Spleen (tissue), 7 donors: ENCODE results near the gene DHTKD1.

Source experiments
- CTCF ChIP-seq, 11 experiments: fragments of 200-600 bp in 7 of 11; fragments of 450-650 bp in 4 of 11; sonication (generic) in 4 of 11; IDR thresholded peaks in 8 of 11; conservative IDR thresholded peaks in 3 of 11; 1 replicate in 7 of 11; 2 replicates in 4 of 11; pipeline versions ENCODE4 v1.4.0 to v1.8.0; 2016 to 2021; ENCODE audit warnings: antibody characterized with exemption in 11 of 11, inconsistent platforms in 4 of 11, mild to moderate bottlenecking in 1 of 11
- POLR2A ChIP-seq, 3 donors: fragments of 450-650 bp; IDR thresholded peaks; one replicate each; pipeline ENCODE4 v1.5.1; 2017; ENCODE audit warnings: antibody characterized with exemption in 3 of 3, mild to moderate bottlenecking in 1 of 3
- POLR2AphosphoS5 ChIP-seq, 3 donors: sonication (generic); formaldehyde crosslinking; IDR thresholded peaks; one replicate each; pipeline ENCODE4 v1.5.1; 2017; ENCODE audit warnings: antibody characterized with exemption in 3 of 3
- donor health status: DM: no; HTN: no; CAD: no; lungs with moderate emphysema.
- donor health status: DM: no; HTN: no; CAD: no.
- donor health status: DM: no; HTN: no; CAD: no.

DNA sequence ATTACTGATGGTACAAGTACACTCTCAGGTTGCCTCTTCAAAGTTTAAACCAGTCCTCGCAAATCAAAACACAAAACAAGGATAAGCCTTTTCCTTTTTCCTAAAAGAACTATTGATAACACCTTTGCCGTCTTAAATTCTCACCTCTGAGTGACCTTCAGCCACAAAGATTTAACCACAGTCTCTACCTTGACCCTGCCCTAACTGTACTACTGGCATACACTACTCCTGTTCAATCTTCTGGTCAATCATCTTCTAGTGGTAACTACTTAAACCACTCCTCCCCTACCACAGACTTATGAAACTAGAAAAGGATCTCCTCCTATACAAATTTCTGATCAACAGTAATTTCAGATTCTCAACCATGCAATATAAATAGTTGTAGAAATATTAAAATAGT is 41.2 kb upstream of the DHTKD1 start:
- TF ChIP-seq CTCF (IDR thresholded peaks at IDR 0.05 in 8 of 11, conservative IDR thresholded peaks at IDR 0.05 in 3 of 11): no peak
- no peak for TF ChIP-seq POLR2A (IDR thresholded peaks at IDR 0.05)
- no peak for TF ChIP-seq POLR2AphosphoS5 (IDR thresholded peaks at IDR 0.05)
